HG03064 (cell line): Measurements from ENCODE around the gene ZNF618.

Experiments used
- ATAC-seq: cut with Tn5 transposase; IDR thresholded peaks from one replicate; pipeline ENCODE4 v1.9.1; 2021; ENCODE audit warnings: low read depth; ENCODE audit not compliant: unreplicated experiment

Gene ZNF618

DNA sequence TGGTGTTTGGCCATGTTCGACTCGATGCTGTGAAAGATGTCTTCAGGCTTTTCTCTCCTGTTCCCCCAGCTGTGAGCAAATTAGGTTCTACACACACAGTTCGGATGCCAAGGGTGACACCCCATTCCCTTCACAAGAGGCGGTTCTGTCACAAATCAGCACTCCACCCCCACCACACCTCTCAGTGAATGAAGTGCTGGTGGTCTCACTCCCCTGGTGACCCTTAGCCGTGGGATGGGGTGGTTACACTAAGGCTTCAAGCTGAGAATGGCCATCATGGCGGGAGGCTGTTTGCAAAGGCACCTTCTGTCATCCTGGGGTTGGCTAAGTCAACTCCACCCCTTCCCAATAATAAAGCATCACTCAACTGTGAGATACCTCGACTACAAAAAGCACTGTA, 175.6 kb downstream of the ZNF618 start:
- ATAC-seq = no peak

DNA sequence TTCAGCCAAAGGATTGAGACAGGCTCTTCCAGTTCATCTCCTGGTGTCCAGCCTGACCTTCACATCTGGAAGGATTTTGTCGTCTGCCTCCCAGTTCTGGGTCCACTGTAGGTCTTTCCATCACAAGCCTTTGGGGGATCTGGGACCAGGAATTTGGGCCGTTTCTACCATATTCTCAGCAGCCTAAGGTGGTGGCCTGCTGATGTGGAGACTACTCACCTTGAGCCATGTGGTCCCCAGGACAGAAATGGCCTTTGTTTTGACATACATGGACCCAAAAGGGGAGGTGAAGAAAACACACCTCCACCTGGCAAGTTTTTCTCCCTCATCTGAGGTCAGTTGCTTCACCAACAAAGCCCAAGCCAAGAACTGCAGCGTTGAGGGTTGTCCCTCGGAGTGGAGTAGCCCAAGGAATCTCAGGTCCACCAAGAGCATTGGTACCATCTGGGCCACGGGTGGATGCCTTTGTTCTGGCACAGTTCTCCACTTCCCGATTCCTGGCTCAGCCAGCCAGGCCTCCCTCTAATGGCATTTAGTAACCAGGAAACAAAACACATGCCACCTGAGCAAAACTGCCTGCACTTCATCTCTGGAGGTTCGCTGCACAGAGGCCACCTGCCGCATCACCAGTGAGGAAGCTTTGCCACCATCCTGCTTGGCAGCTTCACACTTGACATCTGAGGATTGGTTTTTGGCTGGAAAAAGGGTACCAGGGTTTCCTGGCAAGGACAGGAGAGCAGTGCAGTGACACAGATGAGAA, 177.3 kb downstream of the ZNF618 start:
- ATAC-seq = no peak

DNA sequence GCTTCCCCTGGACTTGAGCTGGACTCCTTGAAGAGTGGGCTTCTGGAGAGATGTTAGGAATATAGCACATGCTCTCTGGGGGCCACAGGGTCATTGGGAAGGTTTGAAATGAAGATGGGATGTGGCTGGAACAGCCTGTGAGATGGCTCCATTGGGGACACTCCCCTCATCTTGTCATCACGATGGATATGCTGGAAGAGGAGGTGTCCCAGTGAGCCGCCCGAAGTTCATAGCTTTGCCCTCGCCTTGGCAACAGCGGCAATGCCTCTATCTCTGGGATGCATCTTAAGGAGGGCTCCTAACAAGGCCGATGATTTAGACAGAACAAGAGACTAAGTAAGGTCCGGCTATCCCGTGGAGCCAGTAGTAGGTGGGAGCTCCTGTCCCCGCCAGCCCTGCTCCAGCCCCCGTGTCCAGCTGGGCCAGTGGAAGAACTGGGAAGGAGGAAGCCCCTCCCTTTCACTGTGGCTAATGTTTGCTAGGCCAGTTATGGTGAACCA, 178.1 kb downstream of the ZNF618 start:
- no peak for ATAC-seq

DNA sequence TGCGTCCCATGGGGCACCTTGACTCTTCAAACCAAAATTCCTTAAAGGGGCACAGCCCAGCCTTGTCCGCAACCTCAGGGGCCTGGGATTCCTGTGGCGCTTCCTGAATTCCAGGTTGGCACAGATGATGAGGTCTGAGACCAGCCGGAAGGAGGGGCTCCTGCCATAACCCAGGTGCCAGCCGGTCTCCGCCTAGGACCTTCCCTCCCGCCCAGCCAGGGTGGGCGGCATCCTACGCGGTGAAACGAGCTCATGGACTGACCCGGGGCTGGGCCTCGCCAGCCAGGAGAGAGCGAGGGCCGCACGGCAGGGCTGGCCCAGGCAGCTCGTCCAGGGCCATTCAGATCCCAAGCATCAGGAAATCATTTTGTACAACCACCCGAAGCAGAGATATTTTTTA, 179.0 kb downstream of the ZNF618 start:
- ATAC-seq = no peak

DNA sequence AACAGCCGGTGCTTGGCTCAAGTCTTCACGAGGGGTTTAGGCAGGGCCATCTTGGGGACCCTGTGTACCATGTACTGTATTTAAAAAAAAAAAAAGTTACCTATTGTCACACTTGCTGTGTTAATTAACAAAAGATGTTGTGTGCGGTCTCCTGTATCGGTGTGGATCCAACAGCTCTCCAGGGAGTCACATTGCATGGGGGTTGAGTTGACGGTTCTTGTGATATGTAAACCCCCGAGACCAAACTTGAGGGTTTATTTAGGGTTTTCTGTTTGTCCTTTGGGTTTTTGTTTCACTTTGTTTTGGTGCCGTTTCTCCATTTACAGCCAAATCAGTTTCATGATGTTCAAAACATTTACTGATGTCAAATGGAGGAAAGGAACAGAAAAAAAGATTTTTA, 179.8 kb downstream of the ZNF618 start:
- ATAC-seq = no peak

DNA sequence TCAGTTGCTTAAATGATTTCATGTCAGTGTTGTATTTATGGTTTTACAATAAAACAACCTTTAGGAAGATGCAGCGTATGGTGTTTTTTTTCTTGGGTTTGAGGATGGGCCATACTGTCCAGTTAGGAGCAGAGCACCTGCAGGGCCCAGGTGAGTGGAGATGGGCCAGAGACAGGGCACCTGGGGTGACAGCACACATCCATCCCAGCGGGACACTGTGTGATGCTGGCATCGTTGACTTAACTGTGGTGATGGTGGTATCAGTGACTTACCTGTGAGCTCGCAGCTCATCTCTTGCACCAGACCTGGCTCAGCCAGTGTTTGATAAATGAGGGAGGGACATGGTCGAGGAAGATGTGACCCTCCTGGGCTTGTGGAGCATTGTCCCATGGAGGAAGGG, 180.4 kb downstream of the ZNF618 start:
- ATAC-seq = no peak

DNA sequence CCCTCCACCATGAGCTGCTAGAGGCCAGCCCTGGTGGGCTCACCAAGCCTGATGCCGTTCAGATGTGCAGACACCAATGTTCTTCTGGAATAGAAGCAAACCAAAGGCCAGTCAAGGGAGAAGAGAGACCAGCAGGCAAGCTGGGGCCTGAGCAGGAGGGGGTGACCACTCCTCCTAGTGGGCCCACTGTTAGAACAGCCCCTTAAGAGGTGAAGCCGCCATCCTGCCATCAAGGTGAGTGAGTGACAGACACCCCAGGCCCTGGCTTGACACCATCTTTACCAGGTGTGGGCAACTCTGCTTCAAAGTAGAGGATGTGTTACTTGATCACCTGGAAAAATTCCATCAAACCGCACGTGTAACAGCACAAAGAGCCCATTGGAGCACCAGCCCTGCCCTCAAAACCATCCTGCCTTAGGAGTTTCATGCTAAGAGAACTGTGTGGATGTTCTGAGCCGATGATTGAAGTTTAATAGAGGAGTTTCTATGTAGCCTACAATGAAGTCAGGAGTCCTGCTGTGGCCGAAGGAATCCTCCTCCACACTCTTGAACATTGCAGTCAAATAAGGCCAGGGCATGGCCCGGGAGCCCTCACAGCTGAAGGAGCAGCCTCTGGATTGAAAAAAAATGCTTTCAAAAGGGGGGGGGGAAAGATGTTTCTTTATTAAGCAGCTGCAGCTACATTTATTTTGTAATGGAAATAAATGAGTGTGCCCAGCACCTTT, 181.2 kb downstream of the ZNF618 start:
- ATAC-seq = no peak

DNA sequence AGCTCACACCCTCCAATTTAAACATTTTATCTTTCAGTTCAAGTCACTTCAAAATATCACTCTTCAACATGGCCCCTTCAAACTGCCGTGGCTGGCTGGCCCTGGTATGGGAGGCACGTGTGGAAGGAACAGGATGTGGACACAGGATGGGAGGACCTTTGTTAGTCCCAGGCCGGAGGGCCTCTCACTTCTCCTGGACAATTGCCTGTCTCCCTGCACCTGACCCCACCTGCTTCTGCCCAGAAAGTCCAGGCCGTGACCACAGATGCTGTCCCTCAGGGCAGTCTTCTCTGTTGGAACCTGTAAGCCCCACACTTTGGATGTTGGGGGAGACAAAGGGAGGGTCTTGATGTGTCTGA, 182.6 kb downstream of the ZNF618 start:
- no peak for ATAC-seq

DNA sequence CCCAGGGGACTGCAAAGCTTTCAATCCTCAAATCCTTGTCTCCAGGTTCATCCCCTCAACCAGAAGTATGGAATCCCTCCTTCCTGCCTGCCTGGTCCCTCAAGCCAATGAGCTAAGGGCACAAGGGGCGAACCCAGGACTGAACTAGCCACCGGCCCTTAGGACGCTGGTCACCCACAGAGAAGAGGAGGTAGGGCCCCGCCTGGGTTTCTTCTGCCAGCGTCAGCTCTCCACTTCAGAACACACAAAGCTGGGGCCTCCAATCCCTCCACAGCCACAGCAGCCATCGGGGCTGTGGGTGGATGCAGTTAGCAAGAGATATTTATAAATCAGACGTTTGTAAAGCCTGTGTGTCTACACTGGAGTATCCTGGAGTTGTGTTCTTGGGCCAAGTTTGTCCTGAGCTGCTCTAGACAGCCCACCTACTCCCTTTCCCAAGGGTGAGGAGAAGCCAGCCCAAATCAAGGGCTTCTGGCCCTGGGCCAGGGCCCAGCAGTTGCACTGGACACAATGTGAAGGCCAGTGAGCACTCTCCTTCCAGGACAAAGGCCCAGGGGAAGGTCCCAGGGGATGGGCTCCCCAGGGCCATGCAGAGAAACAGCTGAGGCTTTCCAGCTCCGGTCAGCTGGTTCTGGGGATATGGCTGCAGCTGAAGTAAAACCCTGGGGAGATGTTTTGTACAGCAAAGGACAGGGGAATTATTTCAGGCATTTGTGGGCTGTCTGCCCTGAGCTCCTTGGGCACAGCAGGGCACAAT, 183.1 kb downstream of the ZNF618 start:
- no peak for ATAC-seq

DNA sequence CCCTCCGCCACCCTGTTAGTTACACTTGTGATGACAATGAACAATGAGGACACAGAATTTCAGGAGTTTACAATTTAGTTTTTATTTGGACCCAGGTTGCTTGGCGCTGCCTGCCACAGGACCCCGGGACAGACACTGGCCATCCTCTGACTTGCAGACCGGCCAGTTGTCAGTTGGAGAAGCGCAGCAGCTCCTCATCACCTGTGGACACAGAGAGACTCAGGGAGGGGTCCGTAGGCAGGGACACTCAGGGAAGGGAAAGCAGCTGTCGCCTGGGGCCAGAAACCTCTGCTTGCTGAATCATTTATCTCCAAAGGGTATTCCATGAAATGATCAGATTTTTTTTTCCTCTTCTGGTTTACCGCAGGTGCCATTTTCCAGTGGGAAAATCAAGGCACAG, 184.0 kb downstream of the ZNF618 start:
- ATAC-seq = no peak

DNA sequence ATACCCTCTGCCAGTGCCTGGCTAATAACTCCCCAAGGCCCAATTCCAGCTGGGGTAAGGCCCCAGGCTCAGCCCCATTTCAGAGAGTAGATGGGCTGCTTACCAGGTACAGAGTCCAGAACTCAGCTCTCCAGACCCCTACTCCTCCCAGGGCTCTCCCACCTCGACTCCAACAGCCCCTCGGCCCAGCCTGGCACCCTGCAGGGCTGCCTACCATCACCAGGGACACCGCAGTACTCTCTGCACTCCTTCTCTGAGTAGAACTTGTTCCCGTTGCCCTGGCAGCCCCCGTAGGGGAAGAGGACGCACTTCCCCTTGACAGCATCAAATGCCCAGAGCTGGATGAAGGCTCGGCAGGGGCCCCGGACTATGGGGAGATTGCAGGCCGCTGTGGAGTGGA, 184.6 kb downstream of the ZNF618 start:
- ATAC-seq = no peak

DNA sequence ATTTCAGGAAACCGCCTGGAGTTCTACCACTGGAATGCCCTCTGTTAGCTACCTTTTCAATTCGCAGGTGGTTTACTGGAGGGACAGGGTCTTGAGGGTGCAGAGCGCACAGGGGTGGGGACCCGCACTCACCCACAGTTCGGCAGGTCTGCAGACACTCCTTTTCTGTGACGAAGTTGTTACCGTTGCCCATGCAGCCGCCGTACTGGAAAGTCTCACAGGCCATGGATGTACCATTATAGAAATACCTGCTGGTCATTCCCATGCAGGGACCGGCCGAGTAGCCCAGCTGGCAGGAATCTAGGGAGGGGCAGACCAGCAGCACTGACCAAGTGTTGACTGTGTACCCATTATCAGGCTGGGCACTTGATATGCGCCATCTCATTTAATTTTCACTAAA, 185.2 kb downstream of the ZNF618 start:
- no peak for ATAC-seq

DNA sequence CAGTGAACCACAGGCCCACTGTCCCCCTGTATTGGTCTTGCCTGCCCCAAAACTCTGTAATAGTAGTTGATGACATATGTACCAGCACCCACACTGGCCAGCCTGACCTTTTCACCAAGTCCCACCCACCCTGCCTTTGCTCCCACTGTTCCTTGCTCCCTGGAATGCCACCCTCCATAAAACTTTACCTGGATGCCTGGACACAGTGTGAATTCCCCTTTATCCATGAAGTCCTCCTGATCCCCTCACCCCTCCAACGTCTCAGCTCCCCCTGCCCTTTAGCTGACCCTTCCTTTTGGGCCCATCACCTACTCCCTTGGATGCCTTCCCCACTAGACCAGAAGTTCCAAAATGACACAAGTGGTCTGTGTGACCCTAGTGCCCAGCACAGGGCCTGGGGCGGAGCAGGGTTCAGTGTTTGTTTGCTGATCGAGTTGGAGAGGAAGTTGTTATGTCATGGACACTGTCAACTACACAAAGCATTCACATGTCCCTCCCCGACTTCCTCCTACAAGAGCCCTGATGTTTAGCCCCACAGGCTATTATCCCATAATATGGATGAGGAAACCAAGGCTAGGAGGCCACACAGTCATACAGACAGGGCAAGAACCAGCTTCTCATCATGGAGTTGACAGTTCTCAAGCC, 185.8 kb downstream of the ZNF618 start:
- ATAC-seq = no peak

DNA sequence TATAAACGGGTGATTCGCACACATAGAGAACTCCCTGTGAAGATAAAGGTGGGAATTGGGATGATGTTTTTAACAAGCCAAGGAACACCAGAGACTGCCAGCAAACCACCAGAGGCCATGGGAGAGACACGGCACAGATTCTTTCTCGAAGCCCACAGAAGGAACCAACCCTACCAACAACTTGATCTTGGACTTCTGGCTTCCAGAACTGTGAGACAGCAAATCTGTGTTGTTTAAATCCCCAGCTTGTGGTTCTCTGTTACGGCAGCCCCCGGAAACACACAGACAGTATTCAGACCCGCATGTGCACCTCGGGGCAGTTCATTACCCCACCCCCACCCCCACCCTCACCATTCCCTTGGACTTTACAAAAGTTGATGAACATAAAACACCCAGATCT, 189.2 kb downstream of the ZNF618 start:
- ATAC-seq = no peak

DNA sequence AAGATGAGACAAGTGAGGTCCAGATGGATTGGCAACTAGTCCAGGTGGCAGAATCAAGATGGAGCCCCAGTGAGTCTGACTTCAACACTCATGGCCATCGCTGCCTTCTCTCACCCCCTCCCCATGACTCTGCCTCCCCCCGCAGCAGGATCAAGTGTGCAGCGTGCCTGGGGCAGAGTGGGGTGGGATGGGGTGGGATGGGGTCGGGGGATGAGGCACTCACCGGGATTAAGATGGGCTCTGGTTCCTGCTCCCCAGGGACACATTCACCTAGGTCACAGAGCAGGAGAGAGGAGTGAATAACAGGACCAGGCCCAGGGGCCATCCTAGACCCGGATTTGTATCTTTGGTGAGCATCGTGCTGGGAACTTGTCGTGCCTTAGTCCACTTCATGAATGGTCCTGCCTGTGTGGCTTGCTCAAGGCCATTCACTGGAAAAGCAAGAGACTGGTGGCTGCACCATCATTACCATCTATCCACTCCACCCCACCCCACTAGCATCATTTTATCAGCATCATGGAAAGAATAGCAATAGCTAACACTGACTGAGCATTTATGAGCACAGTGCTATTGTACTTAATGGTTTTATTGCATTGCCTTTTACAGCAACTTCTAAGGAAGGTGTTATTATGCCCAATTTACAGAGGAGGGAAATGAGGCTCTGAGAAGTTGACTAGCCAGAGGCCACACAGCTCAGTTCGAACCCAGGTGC, 193.5 kb downstream of the ZNF618 start:
- no peak for ATAC-seq

DNA sequence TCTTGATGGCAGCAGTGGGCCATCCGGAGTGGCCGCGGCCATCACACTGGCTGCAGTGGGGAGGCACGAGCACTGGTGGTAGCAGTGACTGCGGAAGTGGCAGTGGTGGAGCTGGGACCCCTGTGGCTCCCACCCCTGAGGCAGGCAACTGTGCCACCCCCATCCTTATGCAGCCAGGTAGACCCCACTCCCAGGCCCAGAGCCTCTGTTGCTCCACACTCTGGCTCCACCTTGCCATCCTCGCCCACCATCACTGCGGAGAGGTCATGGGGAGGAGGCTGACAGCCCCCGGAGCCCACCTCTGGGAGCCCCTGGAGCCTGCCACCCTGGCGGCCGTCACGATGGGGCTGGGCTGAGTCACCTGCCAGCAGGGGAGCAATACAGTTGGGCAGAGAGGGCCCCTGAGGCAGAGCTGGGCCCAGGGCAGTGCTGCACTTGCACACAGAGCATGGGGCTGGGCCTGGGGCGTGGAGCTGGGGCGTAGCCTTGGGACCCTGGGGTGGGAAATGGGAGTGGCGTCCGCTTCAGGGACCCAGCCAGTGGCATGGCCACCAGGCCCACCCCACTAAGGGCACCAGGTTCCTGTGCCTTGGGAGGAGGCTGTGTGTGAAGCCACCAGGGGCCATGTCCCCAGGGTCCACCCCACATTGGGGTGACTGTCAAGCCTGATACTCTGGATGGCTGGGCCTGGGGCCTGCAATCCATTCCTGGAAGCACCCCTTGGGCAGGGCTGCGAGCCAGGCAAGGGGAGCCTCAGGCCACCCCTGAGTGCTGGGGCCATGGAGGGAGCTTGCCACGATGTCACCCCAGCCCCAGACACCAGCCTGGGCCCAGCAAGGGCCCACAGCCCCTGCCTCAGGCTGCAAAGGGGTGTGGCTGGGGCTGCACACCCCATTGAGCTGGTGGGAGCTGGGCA, 194.3 kb downstream of the ZNF618 start:
- no peak for ATAC-seq

DNA sequence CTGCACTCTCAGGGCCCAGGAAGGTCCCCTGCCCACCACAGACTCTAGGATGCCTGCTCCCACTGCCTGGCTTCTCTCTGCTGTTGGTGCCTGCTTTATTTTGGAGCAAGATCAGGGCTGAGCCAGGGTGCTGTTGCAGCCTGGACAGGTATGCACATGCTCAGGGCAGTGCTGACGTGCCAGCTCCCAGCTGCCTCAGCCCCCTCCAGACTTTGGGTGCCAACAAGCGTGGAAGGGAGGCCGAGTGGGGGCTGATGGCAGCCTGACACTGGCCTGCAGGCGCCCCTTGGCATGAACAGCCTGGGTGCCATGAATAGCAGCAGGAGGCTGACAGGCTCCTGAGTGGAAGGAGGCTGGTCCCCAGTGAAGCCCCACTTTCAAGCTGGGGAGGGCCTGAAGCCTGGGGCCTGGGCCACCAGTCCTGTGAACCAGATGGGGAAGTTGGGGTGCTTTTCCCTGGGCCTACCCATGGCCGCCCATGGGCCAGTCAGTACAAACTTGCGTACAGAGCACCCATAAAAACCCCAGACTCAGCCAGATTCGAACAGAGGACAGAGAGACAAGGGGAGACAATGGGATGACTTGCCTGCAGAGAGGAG, 195.2 kb downstream of the ZNF618 start:
- ATAC-seq = no peak

DNA sequence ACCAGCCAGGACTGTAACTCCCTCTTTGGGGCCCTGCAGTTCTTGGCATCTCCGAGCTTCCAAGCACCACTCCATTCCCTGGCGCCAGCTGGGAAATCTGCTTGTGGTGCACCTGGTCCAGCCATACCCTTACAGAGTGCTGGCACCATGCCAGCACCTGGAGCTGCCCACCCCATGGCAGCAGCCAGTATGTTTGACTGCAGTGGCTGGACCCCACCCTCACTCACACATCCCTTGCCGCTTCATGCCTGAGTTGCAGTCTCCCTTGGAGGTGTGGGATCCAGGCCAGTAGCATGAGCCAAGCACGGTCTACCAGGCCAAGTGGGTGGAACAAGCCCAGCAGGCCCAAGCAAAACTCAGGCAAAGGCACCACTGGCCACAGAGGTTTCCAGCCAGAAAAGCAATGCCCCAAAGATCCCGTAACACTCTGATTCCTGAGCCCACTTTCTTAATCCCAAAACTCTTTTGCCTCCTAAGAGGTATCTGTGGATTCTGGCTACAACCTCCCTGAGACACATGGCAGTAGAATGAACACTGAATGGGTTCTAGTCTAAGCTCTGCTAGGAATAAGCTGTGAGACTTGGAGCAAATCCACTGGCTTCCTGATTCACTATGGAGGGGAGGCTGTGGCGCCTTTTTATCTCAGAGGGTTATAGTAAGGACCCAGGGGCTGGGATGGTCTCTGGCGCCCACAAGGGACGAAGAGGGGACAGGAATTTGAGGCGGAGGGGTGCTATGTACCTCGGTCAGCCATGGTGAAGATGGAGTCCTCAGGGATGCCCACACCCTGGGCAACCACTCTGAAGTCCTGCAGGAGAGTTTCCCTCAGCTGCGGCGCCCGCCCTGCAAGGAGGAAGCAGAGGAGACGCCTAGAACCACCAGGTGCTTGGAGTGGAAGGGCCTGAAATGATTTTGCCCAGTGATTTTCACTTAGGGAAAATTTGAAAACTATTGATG, 196.4 kb downstream of the ZNF618 start:
- no peak for ATAC-seq
